ENCODE results near the gene LIN37. TPM values are rescaled to one million over a fixed set of nuclear protein-coding genes. Genes with fewer than 3 reads are reported as not detected.

The LIN37 gene
- total and polyA plus RNA-seq, 4 donors: 2.6 to 7.0 (median 6.1) TPM

- no peak overlapping the region for H3K9ac ChIP-seq (ENCODE audit: low read depth in 1 of 2, low read length in 2 of 2)
- WGBS: 96% methylated on average over 18 of the region's 18 CpGs
- no peaks in the 10 kb centered on the region for H3K27me3 ChIP-seq (ENCODE audit: control insufficient read depth in 4 of 4, insufficient read depth in 4 of 4, low read length in 3 of 4)
- H3K4me1 ChIP-seq (ENCODE audit: control insufficient read depth in 4 of 4, insufficient read depth in 4 of 4, low read length in 3 of 4): no peaks in the 10 kb centered on the region
- no peak overlapping the region for H3K27ac ChIP-seq (ENCODE audit: low read depth in 1 of 2, low read length in 2 of 2)
- H3K4me3 ChIP-seq (ENCODE audit: low read depth in 1 of 3, low read length in 3 of 3): no peak overlapping the region
- peaks cover 52 to 94% (median 66%) of the 10 kb centered on the region in 4 donors for H3K36me3 ChIP-seq (ENCODE audit: control insufficient read depth in 4 of 4, insufficient read depth in 3 of 4, low read depth in 1 of 4, low read length in 3 of 4)
- DNase-seq (ENCODE audit: low spot score): no peak
- TF ChIP-seq FOXA1 (IDR thresholded peaks at IDR 0.05): no peak
- TF ChIP-seq ZBTB33 (IDR thresholded peaks at IDR 0.05): no peak
- no peak for TF ChIP-seq CTCF (IDR thresholded peaks at IDR 0.05; ENCODE audit: low read depth, low read length, missing input control)
- no peak for TF ChIP-seq TAF1 (conservative IDR thresholded peaks at IDR 0.05)
- TF ChIP-seq FOXA2 (IDR thresholded peaks at IDR 0.05): no peak
- no peak for TF ChIP-seq REST (IDR thresholded peaks at IDR 0.05)
- no peak for TF ChIP-seq HNF4A (conservative IDR thresholded peaks at IDR 0.05)
- H3K9me3 ChIP-seq (ENCODE audit: control insufficient read depth in 4 of 4, low read length in 3 of 4): no peaks in the 10 kb centered on the region
Measured at GRCh38 chr19:35730326-35730725, 18.1 kb upstream of the LIN37 start.

- no peak overlapping the region for H3K4me3 ChIP-seq (ENCODE audit: low read depth in 1 of 3, low read length in 3 of 3)
- no peaks in the 10 kb centered on the region for H3K9me3 ChIP-seq (ENCODE audit: control insufficient read depth in 4 of 4, low read length in 3 of 4)
- 88% methylated on average over 9 of the region's 9 CpGs for WGBS
- H3K9ac ChIP-seq (ENCODE audit: low read depth in 1 of 2, low read length in 2 of 2): no peak overlapping the region
- peaks cover 43 to 90% (median 56%) of the 10 kb centered on the region in 4 donors for H3K36me3 ChIP-seq (ENCODE audit: control insufficient read depth in 4 of 4, insufficient read depth in 3 of 4, low read depth in 1 of 4, low read length in 3 of 4)
- DNase-seq (ENCODE audit: low spot score): no peak
- H3K4me1 ChIP-seq (ENCODE audit: control insufficient read depth in 4 of 4, insufficient read depth in 4 of 4, low read length in 3 of 4): no peaks in the 10 kb centered on the region
- no peaks in the 10 kb centered on the region for H3K27me3 ChIP-seq (ENCODE audit: control insufficient read depth in 4 of 4, insufficient read depth in 4 of 4, low read length in 3 of 4)
- no peak overlapping the region for H3K27ac ChIP-seq (ENCODE audit: low read depth in 1 of 2, low read length in 2 of 2)
- no peak for TF ChIP-seq GABPA (IDR thresholded peaks at IDR 0.05 in 1 of 2, conservative IDR thresholded peaks at IDR 0.05 in 1 of 2)
- TF ChIP-seq JUND (IDR thresholded peaks at IDR 0.05): no peak
- TF ChIP-seq MAX (IDR thresholded peaks at IDR 0.05): no peak
- no peak for TF ChIP-seq FOXA2 (IDR thresholded peaks at IDR 0.05)
- TF ChIP-seq ZBTB33 (IDR thresholded peaks at IDR 0.05): no peak
- TF ChIP-seq RAD21 (IDR thresholded peaks at IDR 0.05): no peak
- no peak for TF ChIP-seq YY1 (IDR thresholded peaks at IDR 0.05)
- no peak for TF ChIP-seq REST (IDR thresholded peaks at IDR 0.05)
- no peak for TF ChIP-seq FOXA1 (IDR thresholded peaks at IDR 0.05)
- no peak for TF ChIP-seq CTCF (IDR thresholded peaks at IDR 0.05; ENCODE audit: low read depth, low read length, missing input control)
- TF ChIP-seq ATF3 (IDR thresholded peaks at IDR 0.05): no peak
- TF ChIP-seq NR2F2 (IDR thresholded peaks at IDR 0.05): no peak
- TF ChIP-seq HNF4G (IDR thresholded peaks at IDR 0.05): no peak
- TF ChIP-seq SP1 (IDR thresholded peaks at IDR 0.05): no peak
Measured at GRCh38 chr19:35731353-35731752, 17.0 kb upstream of the LIN37 start.

All from liver (tissue), 9 donors.